Measurements from ENCODE around the gene HMX1.

Gene HMX1

GRCh38 chr4:8840816-8841455 is 30.7 kb downstream of the HMX1 start:
- peak; percentile 9 to 21 for DNase-seq
- H3K27me3 ChIP-seq: peaks cover 0 to 32% of the 10 kb centered on the region in 2 donors
- H3K27ac ChIP-seq: no peak overlapping the region

DNA sequence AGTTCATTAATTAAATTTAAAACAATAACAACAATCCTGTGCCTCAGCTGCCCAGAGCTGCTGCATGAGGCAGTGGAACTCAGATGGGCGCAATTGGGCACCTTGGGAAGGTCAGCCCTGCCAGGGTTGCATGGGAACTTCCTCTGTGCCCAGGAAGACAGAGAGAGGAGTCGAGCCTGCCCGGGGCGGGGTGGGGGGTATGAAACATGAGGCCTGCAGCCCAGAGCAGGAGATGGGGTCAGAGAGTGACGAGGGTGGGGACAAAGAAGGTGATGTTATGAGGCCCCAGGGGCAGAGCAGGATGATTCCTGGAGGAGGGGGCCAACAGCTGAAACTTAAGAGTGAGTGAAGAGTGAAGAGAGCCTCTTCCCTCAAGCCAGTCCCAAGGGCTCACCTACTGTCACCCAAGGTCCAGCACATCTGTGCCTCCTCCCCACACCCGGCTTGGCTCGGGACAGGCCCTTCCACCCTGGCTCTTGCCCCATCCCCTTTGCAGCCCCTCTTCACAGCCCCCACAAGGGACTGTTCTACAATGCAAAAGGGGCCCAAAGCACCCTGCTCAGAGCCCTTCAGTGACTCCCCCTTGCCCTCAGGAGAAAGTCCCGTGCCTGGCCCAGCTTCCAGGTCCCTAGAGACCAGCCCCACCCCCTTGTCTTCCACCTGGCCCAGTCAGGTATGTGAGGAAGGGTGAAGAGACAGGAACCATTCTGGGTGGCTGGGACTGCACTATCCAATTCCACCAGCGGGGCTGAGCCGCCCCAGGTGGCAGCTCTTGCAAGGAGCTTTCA is 31.4 kb downstream of the HMX1 start:
- Histone ChIP-seq H3K4me3 (no peak overlapping the region), H3K4me1 (no peaks in the 10 kb centered on the region), H3K27ac (no peak overlapping the region), H3K27me3 (peaks cover 0 to 29% of the 10 kb centered on the region in 2 donors), H3K36me3 (no peaks in the 10 kb centered on the region), H3K9me3 (peaks cover 0 to 4% (median 0%) of the 10 kb centered on the region in 3 donors)
- peak; percentile 10 to 54 for DNase-seq
- TF ChIP-seq CTCF (IDR thresholded peaks at IDR 0.05): no peak
- intact Hi-C loops (cut with DNase I; ENCODE audit: low total_unique reads): no loop called here

More at GRCh38 chr4:8840816-8841455, 30.7 kb downstream of the HMX1 start:
- no peak for TF ChIP-seq CTCF (IDR thresholded peaks at IDR 0.05)
- Histone ChIP-seq H3K4me1 (no peaks in the 10 kb centered on the region), H3K36me3 (no peaks in the 10 kb centered on the region), H3K4me3 (no peak overlapping the region), H3K9me3 (peaks cover 0 to 4% (median 0%) of the 10 kb centered on the region in 3 donors)
- intact Hi-C loops (cut with DNase I; ENCODE audit: low total_unique reads): no loop called here

DNA sequence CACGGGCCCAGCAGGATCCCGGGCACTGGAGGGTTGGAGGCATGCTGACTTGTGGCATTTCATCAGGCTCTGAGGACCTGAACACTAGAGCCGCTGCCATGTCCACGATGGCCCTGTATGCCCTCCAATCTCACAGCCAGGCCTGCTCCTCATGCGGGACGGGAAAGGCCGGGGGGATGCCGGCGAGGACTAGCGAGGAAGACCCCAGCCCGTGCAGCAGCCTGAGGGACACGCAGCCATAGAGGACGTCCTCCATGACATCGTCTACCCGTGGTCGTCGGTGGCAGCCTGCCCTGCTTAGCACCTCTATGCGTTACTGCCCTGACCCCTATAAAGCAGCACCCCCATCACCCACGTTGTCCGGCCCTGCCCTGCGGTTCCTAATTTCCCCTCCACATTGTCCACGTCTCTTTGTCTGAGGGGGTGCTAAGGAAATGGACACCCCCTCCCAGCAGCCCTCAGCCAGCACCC is 32.6 kb downstream of the HMX1 start:
- H3K36me3 ChIP-seq: no peaks in the 10 kb centered on the region
- no peak overlapping the region for H3K4me3 ChIP-seq
- TF ChIP-seq CTCF (IDR thresholded peaks at IDR 0.05): no peak
- peak; percentile 13 to 47 for DNase-seq
- H3K4me1 ChIP-seq: no peaks in the 10 kb centered on the region
- H3K27me3 ChIP-seq: peaks cover 0 to 33% of the 10 kb centered on the region in 2 donors
- intact Hi-C loops (cut with DNase I; ENCODE audit: low total_unique reads): no loop called here
- peaks cover 0 to 4% (median 0%) of the 10 kb centered on the region in 3 donors for H3K9me3 ChIP-seq
- no peak overlapping the region for H3K27ac ChIP-seq

DNA sequence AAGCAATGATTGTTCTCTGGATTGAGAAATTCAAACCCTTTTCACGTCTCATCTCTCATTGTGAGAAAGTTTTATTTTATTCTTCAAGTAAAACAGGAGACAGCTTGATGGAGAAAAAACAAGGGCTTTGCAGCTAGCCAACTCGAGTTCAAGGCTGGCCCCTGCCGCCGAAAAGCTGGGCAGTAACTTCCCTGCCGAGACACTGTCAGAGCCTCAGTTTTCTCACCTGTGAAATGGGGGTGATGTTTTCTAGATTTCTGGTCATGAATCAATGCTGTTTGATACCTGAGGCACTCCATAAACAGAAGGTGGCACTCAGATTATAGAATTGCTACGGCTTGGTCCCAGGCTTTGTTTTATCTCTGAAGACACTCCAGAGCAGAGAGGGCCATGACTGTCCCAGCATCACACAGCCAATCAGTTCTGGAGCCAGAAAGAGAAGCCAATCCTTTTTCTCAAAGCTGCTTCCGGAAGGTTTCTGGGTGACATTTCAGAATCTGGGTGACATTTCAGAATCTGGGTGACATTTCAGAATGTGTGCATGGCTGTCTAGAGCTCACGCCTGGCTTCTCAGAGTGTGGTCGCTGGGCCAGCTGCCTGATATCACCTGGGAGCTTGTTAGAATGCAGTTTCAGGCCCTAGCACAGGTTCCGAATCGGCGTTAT is 33.2 kb downstream of the HMX1 start:
- peaks cover 0 to 4% (median 0%) of the 10 kb centered on the region in 3 donors for H3K9me3 ChIP-seq
- no peak for DNase-seq
- intact Hi-C loops (cut with DNase I; ENCODE audit: low total_unique reads): no loop called here
- no peaks in the 10 kb centered on the region for H3K36me3 ChIP-seq
- H3K27ac ChIP-seq: no peak overlapping the region
- TF ChIP-seq CTCF (IDR thresholded peaks at IDR 0.05): no peak
- no peak overlapping the region for H3K4me3 ChIP-seq
- peaks cover 0 to 32% of the 10 kb centered on the region in 2 donors for H3K27me3 ChIP-seq
- H3K4me1 ChIP-seq: no peaks in the 10 kb centered on the region

DNA sequence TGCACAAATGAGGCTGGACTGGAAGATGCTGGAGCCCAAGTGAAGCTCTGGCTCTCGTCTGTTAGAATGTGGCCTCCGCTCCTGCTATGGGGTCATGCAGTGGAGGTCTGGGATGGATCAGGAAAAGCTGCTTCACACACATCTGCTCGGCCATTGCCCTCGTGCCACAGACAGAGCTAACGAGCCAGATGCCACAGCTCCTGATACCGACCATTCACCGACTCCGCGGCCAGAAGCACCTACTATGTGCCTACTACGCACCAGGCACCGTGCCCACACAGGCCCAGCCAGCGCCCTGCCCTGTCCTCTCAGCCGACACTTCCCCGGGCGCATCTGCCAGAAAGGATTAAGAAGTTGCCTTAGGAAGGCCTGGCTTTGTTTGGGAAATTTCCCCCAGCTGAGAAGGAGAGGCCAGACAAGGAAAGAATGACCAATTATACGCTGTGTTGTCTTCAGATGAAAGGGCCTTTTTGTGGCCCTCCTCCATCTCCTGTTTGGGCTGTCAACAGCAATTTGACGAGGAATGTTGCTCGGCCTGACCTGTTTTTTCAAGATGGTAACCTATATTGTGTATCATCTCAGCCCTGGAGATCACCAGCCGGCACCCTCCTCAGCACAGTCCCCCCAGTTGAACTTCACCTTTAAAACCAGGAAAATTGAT is 34.3 kb downstream of the HMX1 start:
- TF ChIP-seq CTCF (IDR thresholded peaks at IDR 0.05): no peak
- Histone ChIP-seq H3K27me3 (peaks cover 0 to 39% of the 10 kb centered on the region in 2 donors), H3K4me3 (no peak overlapping the region), H3K4me1 (no peaks in the 10 kb centered on the region), H3K27ac (no peak overlapping the region), H3K36me3 (no peaks in the 10 kb centered on the region), H3K9me3 (peaks cover 0 to 4% (median 0%) of the 10 kb centered on the region in 3 donors)
- DNase-seq: peak; percentile 17 to 51
- intact Hi-C loops (cut with DNase I; ENCODE audit: low total_unique reads): no loop called here

Data from tibial artery (tissue), 4 donors.